ENCODE results near the gene COPB2. TPM values are rescaled to one million over a fixed set of nuclear protein-coding genes. Genes with fewer than 3 reads are reported as not detected.

Gene COPB2
- total and polyA plus RNA-seq, 2 of the 4 experiments (the other 2 are of a cell fraction): 179 to 363 TPM

GRCh38 chr3:139353920-139354556 is 35.4 kb downstream of the COPB2 start:
- peak; percentile 91 for ATAC-seq (ENCODE audit: low read depth)
- Histone ChIP-seq H2BK15ac (ENCODE audit: low read depth, low read length) (no peak overlapping the region), H2BK5ac (ENCODE audit: low read depth, low read length, poor library complexity, severe bottlenecking) (no peak overlapping the region), H3K4me1 (ENCODE audit: control insufficient read depth, insufficient read depth, low read length) (no peaks in the 10 kb centered on the region), H2BK20ac (ENCODE audit: low read depth, low read length) (no peak overlapping the region), H3K27ac (ENCODE audit: insufficient read depth, low read length) (no peak overlapping the region), H2BK120ac (ENCODE audit: low read depth, low read length) (no peak overlapping the region), H4K91ac (ENCODE audit: insufficient read depth, low read depth, low read length) (no peak overlapping the region), H3K23ac (ENCODE audit: low read depth, low read length) (no peak overlapping the region), H3K9me3 (ENCODE audit: control insufficient read depth, insufficient read depth, low read length) (no peaks in the 10 kb centered on the region), H3K4me3 (ENCODE audit: insufficient read depth, low read depth, low read length) (no peak overlapping the region), H3K9me1 (ENCODE audit: insufficient read depth, low read length) (no peaks in the 10 kb centered on the region), H4K5ac (ENCODE audit: low read depth, low read length) (no peak overlapping the region), H2AFZ (replicated peaks; ENCODE audit: low read length, poor library complexity) (no peak overlapping the region), H3K56ac (ENCODE audit: extremely low read depth, insufficient read depth, low read length) (no peak overlapping the region), H3K4me2 (ENCODE audit: low read depth, low read length) (no peak overlapping the region), H3K9ac (ENCODE audit: low read depth, low read length) (no peak overlapping the region), H3K36me3 (ENCODE audit: control insufficient read depth, insufficient read depth, low read length) (peaks cover 42% of the 10 kb centered on the region), H4K20me1 (ENCODE audit: insufficient read depth, low read length) (no peaks in the 10 kb centered on the region), H3K18ac (ENCODE audit: low read depth, low read length) (no peak overlapping the region), H4K8ac (ENCODE audit: low read depth in 2 of 2, low read length in 2 of 2) (no peak overlapping the region), H3K79me1 (ENCODE audit: low read depth in 1 of 2, low read length in 2 of 2) (peaks cover 0 to 10% of the 10 kb centered on the region in 2 experiments; a peak in 1 of 4 replicates), H3K14ac (replicated peaks; ENCODE audit: low read depth, low read length) (no peak overlapping the region), H2AK9ac (replicated peaks; ENCODE audit: low read depth, low read length, poor library complexity) (no peak overlapping the region), H2AK5ac (ENCODE audit: low read depth, low read length) (no peak overlapping the region), H3K27me3 (ENCODE audit: control insufficient read depth, insufficient read depth, low read length) (no peaks in the 10 kb centered on the region), H3K4ac (ENCODE audit: low read depth, low read length) (no peak overlapping the region)
- POLR2A ChIA-PET (ENCODE audit: unreplicated experiment): interaction anchor here (0.5 kb wide), 1 partner anchor 10 kb away, joined by 3 read pairs; no protein-coding TSS in a partner anchor
- BruUV-seq (replicated peaks): no TSS peak
- in situ Hi-C loops (cut with MboI; ENCODE audit: low sequenced_read_pairs): no loop called here
- TF ChIP-seq CEBPB (IDR thresholded peaks at IDR 0.05; ENCODE audit: low read depth, low read length) (no peak), CTCF (conservative IDR thresholded peaks at IDR 0.05; ENCODE audit: low read depth, low read length) (peak; percentile 84), SMC3 (IDR thresholded peaks at IDR 0.05; ENCODE audit: low read depth, low read length) (peak; percentile 23; the same call in 1 of the 2 replicates), RAD21 (IDR thresholded peaks at IDR 0.05; ENCODE audit: low read length) (peak; percentile 37)
- dilution Hi-C loops (cut with HindIII; ENCODE audit: low sequenced_read_pairs, unreplicated experiment): no loop called here
- DNase-seq: peak; percentile 71
- WGBS, 2 experiments (ENCODE audit: extremely low coverage in 2 of 2, insufficient read length in 1 of 2): no CpG with 5 or more reads among the region's 3 CpGs
- CTCF ChIA-PET: interaction anchor here (0.9 to 1.5 kb wide), 7 partner anchors 8 to 401 kb away, joined by 3 to 6 read pairs (median 6); no protein-coding TSS in a partner anchor
- intact Hi-C loops (cut with micrococcal nuclease): loop anchor here (5.0 kb wide), 1 partner anchor 33 kb away; the partner anchor contains the start of gene COPB2
